ENCODE results near the gene PLPPR1.
"Not testable (repeated sequence)": the region's sequence is repeated elsewhere in the genome, so short reads cannot be mapped to it uniquely, and the experiment has no call there.

Gene PLPPR1

GRCh38 chr9:101275769-101276250 is 247.3 kb downstream of the PLPPR1 start:
- ATAC-seq = no peak
- TF ChIP-seq, protein P1, sequence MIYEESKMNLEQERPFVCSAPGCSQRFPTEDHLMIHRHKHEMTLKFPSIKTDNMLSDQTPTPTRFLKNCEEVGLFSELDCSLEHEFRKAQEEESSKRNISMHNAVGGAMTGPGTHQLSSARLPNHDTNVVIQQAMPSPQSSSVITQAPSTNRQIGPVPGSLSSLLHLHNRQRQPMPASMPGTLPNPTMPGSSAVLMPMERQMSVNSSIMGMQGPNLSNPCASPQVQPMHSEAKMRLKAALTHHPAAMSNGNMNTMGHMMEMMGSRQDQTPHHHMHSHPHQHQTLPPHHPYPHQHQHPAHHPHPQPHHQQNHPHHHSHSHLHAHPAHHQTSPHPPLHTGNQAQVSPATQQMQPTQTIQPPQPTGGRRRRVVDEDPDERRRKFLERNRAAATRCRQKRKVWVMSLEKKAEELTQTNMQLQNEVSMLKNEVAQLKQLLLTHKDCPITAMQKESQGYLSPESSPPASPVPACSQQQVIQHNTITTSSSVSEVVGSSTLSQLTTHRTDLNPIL (CRISPR knock-in tag; IDR thresholded peaks at IDR 0.05; ENCODE audit: low read depth) = no peak
- no peak for TF ChIP-seq ZFP3 (CRISPR knock-in tag; IDR thresholded peaks at IDR 0.05)
- TF ChIP-seq OSR1 (CRISPR knock-in tag; IDR thresholded peaks at IDR 0.05) = no peak
- TF ChIP-seq ZC3H10 (CRISPR knock-in tag; IDR thresholded peaks at IDR 0.05) = no peak
- TF ChIP-seq, protein P2, sequence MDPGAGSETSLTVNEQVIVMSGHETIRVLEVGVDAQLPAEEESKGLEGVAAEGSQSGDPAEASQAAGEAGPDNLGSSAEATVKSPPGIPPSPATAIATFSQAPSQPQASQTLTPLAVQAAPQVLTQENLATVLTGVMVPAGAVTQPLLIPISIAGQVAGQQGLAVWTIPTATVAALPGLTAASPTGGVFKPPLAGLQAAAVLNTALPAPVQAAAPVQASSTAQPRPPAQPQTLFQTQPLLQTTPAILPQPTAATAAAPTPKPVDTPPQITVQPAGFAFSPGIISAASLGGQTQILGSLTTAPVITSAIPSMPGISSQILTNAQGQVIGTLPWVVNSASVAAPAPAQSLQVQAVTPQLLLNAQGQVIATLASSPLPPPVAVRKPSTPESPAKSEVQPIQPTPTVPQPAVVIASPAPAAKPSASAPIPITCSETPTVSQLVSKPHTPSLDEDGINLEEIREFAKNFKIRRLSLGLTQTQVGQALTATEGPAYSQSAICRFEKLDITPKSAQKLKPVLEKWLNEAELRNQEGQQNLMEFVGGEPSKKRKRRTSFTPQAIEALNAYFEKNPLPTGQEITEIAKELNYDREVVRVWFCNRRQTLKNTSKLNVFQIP (CRISPR knock-in tag; IDR thresholded peaks at IDR 0.05; ENCODE audit: borderline replicate concordance, low read depth) = no peak
- no peak for TF ChIP-seq ARNTL (CRISPR knock-in tag; IDR thresholded peaks at IDR 0.05; ENCODE audit: borderline replicate concordance, low read depth)
- TF ChIP-seq ESRRG (CRISPR knock-in tag; IDR thresholded peaks at IDR 0.05) = no peak
- TF ChIP-seq ZNF70 (CRISPR knock-in tag; IDR thresholded peaks at IDR 0.05) = no peak
- no peak for TF ChIP-seq SNAI2 (CRISPR knock-in tag; IDR thresholded peaks at IDR 0.05)

GRCh38 chr9:101291043-101291442 is 262.5 kb downstream of the PLPPR1 start:
- not testable (repeated sequence) for ATAC-seq

DNA sequence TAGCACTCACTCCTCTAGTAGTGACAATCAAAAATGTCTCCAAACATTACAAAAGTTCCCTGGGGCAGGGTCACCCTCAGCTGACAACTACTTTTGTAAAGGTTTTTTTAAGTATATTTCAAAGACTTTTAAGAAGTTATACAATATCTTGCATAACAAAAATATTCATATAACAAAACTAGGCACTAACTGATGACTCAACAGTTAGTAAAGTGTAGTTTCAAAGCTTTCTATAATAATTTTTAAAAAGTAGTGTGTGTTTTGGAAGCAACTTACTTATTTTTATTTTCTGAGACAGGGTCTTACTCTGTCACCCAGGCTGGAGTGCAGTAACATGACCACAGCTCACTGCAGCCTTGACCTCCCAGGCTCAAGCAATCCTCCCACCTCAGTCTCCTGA is 271.4 kb downstream of the PLPPR1 start:
- TF ChIP-seq TCF4 (CRISPR knock-in tag; IDR thresholded peaks at IDR 0.05; ENCODE audit: borderline replicate concordance) (no peak), ZNF8 (CRISPR knock-in tag; IDR thresholded peaks at IDR 0.05) (no peak), ZFP30 (CRISPR knock-in tag; IDR thresholded peaks at IDR 0.05) (no peak), ZFP3 (CRISPR knock-in tag; IDR thresholded peaks at IDR 0.05) (no peak), SNAI2 (CRISPR knock-in tag; IDR thresholded peaks at IDR 0.05) (no peak), ZNF70 (CRISPR knock-in tag; IDR thresholded peaks at IDR 0.05) (no peak), ESRRG (CRISPR knock-in tag; IDR thresholded peaks at IDR 0.05) (no peak), GLIS3 (CRISPR knock-in tag; IDR thresholded peaks at IDR 0.05) (no peak), OSR1 (CRISPR knock-in tag; IDR thresholded peaks at IDR 0.05) (no peak), ARNTL (CRISPR knock-in tag; IDR thresholded peaks at IDR 0.05; ENCODE audit: borderline replicate concordance, low read depth) (no peak), ZNF565 (CRISPR knock-in tag; conservative IDR thresholded peaks at IDR 0.05; ENCODE audit: low read depth) (no peak), BACH2 (CRISPR knock-in tag; IDR thresholded peaks at IDR 0.05; ENCODE audit: borderline replicate concordance) (no peak), TOX (CRISPR knock-in tag; IDR thresholded peaks at IDR 0.05; ENCODE audit: borderline replicate concordance) (no peak), ZC3H10 (CRISPR knock-in tag; IDR thresholded peaks at IDR 0.05) (no peak), PATZ1 (CRISPR knock-in tag; IDR thresholded peaks at IDR 0.05; ENCODE audit: borderline replicate concordance) (no peak), ISL1 (CRISPR knock-in tag; IDR thresholded peaks at IDR 0.05) (no peak)
- TF ChIP-seq, protein P3, sequence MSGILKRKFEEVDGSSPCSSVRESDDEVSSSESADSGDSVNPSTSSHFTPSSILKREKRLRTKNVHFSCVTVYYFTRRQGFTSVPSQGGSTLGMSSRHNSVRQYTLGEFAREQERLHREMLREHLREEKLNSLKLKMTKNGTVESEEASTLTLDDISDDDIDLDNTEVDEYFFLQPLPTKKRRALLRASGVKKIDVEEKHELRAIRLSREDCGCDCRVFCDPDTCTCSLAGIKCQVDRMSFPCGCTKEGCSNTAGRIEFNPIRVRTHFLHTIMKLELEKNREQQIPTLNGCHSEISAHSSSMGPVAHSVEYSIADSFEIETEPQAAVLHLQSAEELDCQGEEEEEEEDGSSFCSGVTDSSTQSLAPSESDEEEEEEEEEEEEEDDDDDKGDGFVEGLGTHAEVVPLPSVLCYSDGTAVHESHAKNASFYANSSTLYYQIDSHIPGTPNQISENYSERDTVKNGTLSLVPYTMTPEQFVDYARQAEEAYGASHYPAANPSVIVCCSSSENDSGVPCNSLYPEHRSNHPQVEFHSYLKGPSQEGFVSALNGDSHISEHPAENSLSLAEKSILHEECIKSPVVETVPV (CRISPR knock-in tag; IDR thresholded peaks at IDR 0.05) = no peak
- TF ChIP-seq, protein P1 (CRISPR knock-in tag; IDR thresholded peaks at IDR 0.05; ENCODE audit: low read depth) = no peak
- TF ChIP-seq, protein P2 (CRISPR knock-in tag; IDR thresholded peaks at IDR 0.05; ENCODE audit: borderline replicate concordance, low read depth) = no peak
- no peak for ATAC-seq
